PC-3 (cell line): Measurements from ENCODE around the gene DLEU7. TPM values are rescaled to one million over a fixed set of nuclear protein-coding genes. Genes with fewer than 3 reads are reported as not detected.

Experiments used
- ATAC-seq: fragments of 200-7000 bp; cut with Tn5 transposase; 2 replicates; pipeline ENCODE4 v1.9.1; 2020; ENCODE audit warnings: mild to moderate bottlenecking, moderate library complexity
- BruUV-seq: library from RNA; stranded (reverse); fragments of 400-500 nt; replicated peaks from 2 replicates; lab custom pipeline; 2021; lab: Mats Ljungman, UMichigan
- CTCF ChIA-PET: fragments of 300-600 bp; sonication (Branson Sonifier 250); formaldehyde crosslinking; loops from one replicate; lab custom pipeline; 2022; ENCODE audit warnings: antibody characterized with exemption; lab: Charles Lee
- POLR2A ChIA-PET: fragments of 300-600 bp; sonication (Branson Sonifier 250); formaldehyde crosslinking; loops from one replicate; lab custom pipeline; 2022; ENCODE audit warnings: antibody characterized with exemption; ENCODE audit not compliant: unreplicated experiment; lab: Charles Lee
- DNase-seq: peaks from one replicate; pipeline ENCODE4 v3.0.0-alpha.2; 2015
- H2AFZ ChIP-seq: fragments of 300-600 bp; sonication (generic); 2 replicates; pipeline ENCODE4 v1.6.0; 2016; ENCODE audit warnings: antibody characterized with exemption, low read length
- H3F3A ChIP-seq: fragments of 300-600 bp; sonication (generic); one replicate; pipeline ENCODE4 v1.6.0; 2017; ENCODE audit warnings: antibody characterized with exemption, low read length, control low read depth, mild to moderate bottlenecking; ENCODE audit not compliant: unreplicated experiment
- H3K27ac ChIP-seq: fragments of 300-600 bp; sonication (generic); 2 replicates; pipeline ENCODE4 v1.5.1; 2016; ENCODE audit warnings: mild to moderate bottlenecking, low read length
- H3K27me3 ChIP-seq: fragments of 300-600 bp; sonication (generic); 2 replicates; pipeline ENCODE4 v1.6.1; 2016; ENCODE audit warnings: low read length, mixed read lengths
- H3K36me3 ChIP-seq: fragments of 300-600 bp; sonication (generic); 2 replicates; pipeline ENCODE4 v1.6.1; 2016; ENCODE audit warnings: low read depth, mixed run types, low read length, mixed read lengths
- H3K4me1 ChIP-seq: fragments of 300-600 bp; sonication (generic); 2 replicates; pipeline ENCODE4 v1.5.1; 2016; ENCODE audit warnings: low read length; ENCODE audit not compliant: insufficient read depth
- H3K4me2 ChIP-seq: fragments of 300-600 bp; sonication (generic); 2 replicates; pipeline ENCODE4 v1.6.0; 2016; ENCODE audit warnings: low read length
- H3K4me3 ChIP-seq: fragments of 300-600 bp; sonication (generic); 2 replicates; pipeline ENCODE4 v1.5.1; 2016; ENCODE audit warnings: mild to moderate bottlenecking, low read length, mixed read lengths
- H3K79me2 ChIP-seq: fragments of 300-600 bp; sonication (generic); 2 replicates; pipeline ENCODE4 v1.6.1; 2017; ENCODE audit warnings: low read length, mixed read lengths
- H3K9ac ChIP-seq: fragments of 300-600 bp; sonication (generic); 2 replicates; pipeline ENCODE4 v1.6.0; 2016; ENCODE audit warnings: mild to moderate bottlenecking, low read length
- H3K9me2 ChIP-seq: fragments of 300-600 bp; sonication (generic); replicated peaks from 2 replicates; pipeline ENCODE4 v1.6.1; 2016; ENCODE audit warnings: mixed run types, low read length, mixed read lengths
- H3K9me3 ChIP-seq: fragments of 300-600 bp; sonication (generic); 2 replicates; pipeline ENCODE4 v1.6.1; 2016; ENCODE audit warnings: low read length, mixed read lengths
- H4K20me1 ChIP-seq: fragments of 300-600 bp; sonication (generic); 2 replicates; pipeline ENCODE4 v1.6.1; 2016; ENCODE audit warnings: low read length, mixed read lengths
- CTCF ChIP-seq: fragments of 300-600 bp; sonication (generic); conservative IDR thresholded peaks from 2 replicates; pipeline ENCODE4 v1.5.1; 2017; ENCODE audit warnings: antibody characterized with exemption, low read depth, mild to moderate bottlenecking, low read length
- EZH2 ChIP-seq: fragments of 300-600 bp; sonication (generic); IDR thresholded peaks from one replicate; pipeline ENCODE4 v1.6.1; 2017; ENCODE audit warnings: antibody characterized with exemption, mild to moderate bottlenecking, low read length; ENCODE audit not compliant: unreplicated experiment
- EZH2phosphoT487 ChIP-seq: fragments of 300-600 bp; sonication (generic); IDR thresholded peaks from 2 replicates; pipeline ENCODE4 v1.6.1; 2018; ENCODE audit warnings: mild to moderate bottlenecking, antibody characterized with exemption, low read length, borderline replicate concordance
- intact Hi-C: fragments of 100-400 bp; cut with micrococcal nuclease; formaldehyde crosslinking; loops from 2 replicates; pipeline ENCODE4 v1.9.0; 2023
- total RNA-seq: library from RNA; depleted of rRNA; stranded (reverse); fragments of >200 nt; gene quantifications from 2 replicates; pipeline ENCODE4 v1.2.3, GENCODE V29; 2014

The DLEU7 gene
- total RNA-seq, 1 experiment from 2014 or later = not detected

DNA sequence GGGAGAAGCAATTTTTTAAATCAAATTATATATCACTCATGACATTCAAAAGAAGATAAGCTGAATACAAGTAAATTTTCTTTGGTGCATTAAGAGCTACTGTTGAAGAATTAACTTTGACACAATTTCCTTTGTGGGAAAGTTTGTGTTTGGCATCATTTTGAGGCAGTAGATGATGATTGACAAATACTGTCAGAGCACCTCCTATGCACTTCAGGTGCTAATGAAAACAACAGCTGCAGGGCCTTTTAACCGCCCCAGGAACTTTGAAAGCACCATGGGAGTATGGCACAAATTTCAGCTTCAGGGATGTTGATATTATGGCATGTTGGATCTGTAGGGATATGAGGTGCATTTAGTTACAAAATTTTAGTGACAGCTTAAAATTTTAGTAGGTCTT, 21.0 kb upstream of the DLEU7 start:
- ATAC-seq (no peak), DNase-seq (no peak)
- H3K9me3 ChIP-seq = no peaks in the 10 kb centered on the region
- POLR2A ChIA-PET = no interaction called here
- H3F3A ChIP-seq = no peaks in the 10 kb centered on the region
- BruUV-seq = no TSS peak
- H3K27ac ChIP-seq = no peak overlapping the region
- H2AFZ ChIP-seq = no peak overlapping the region
- H3K9ac ChIP-seq = no peak overlapping the region
- H3K27me3 ChIP-seq = peaks cover 9% of the 10 kb centered on the region
- H4K20me1 ChIP-seq = no peaks in the 10 kb centered on the region
- no peak overlapping the region for H3K4me3 ChIP-seq
- intact Hi-C loops = no loop called here
- no peak overlapping the region for H3K4me2 ChIP-seq
- no peaks in the 10 kb centered on the region for H3K79me2 ChIP-seq
- no peaks in the 10 kb centered on the region for H3K36me3 ChIP-seq
- TF ChIP-seq EZH2 = no peak
- TF ChIP-seq EZH2phosphoT487 = no peak
- TF ChIP-seq CTCF = no peak
- H3K9me2 ChIP-seq = no peaks in the 10 kb centered on the region
- CTCF ChIA-PET = no interaction called here
- no peaks in the 10 kb centered on the region for H3K4me1 ChIP-seq

- Histone ChIP-seq H3F3A (no peaks in the 10 kb centered on the region), H3K36me3 (no peaks in the 10 kb centered on the region), H3K27ac (no peak overlapping the region), H3K4me3 (no peak overlapping the region), H3K4me1 (no peaks in the 10 kb centered on the region), H3K4me2 (no peak overlapping the region), H2AFZ (no peak overlapping the region), H3K79me2 (no peaks in the 10 kb centered on the region), H3K9ac (no peak overlapping the region), H3K27me3 (no peaks in the 10 kb centered on the region), H3K9me2 (no peaks in the 10 kb centered on the region), H3K9me3 (no peaks in the 10 kb centered on the region), H4K20me1 (no peaks in the 10 kb centered on the region)
- no TSS peak for BruUV-seq
- ChIA-PET CTCF (no interaction called here), POLR2A (no interaction called here)
- intact Hi-C loops = no loop called here
- TF ChIP-seq CTCF (no peak), EZH2phosphoT487 (no peak), EZH2 (no peak)
- DNase-seq (no peak), ATAC-seq (no peak)
Measured at GRCh38 chr13:50855681-50856080, 12.2 kb upstream of the DLEU7 start.

- Histone ChIP-seq H3K9ac (no peak overlapping the region), H3K4me3 (no peak overlapping the region), H3K9me3 (no peaks in the 10 kb centered on the region), H3K9me2 (no peaks in the 10 kb centered on the region), H3K79me2 (no peaks in the 10 kb centered on the region), H3K27ac (no peak overlapping the region), H3F3A (no peaks in the 10 kb centered on the region), H3K4me1 (no peaks in the 10 kb centered on the region), H2AFZ (no peak overlapping the region), H3K27me3 (no peaks in the 10 kb centered on the region), H3K36me3 (no peaks in the 10 kb centered on the region), H3K4me2 (no peak overlapping the region), H4K20me1 (no peaks in the 10 kb centered on the region)
- ATAC-seq (no peak), DNase-seq (no peak)
- intact Hi-C loops = no loop called here
- TF ChIP-seq CTCF = no peak
- no peak for TF ChIP-seq EZH2phosphoT487
- no peak for TF ChIP-seq EZH2
- ChIA-PET POLR2A (no interaction called here), CTCF (no interaction called here)
- BruUV-seq = no TSS peak
Measured at GRCh38 chr13:50850445-50850844, 7.0 kb upstream of the DLEU7 start.
